NT2/D1 (cell line): ENCODE data around the gene SH3BGR.

Experiments used
- YY1 ChIP-seq: IDR thresholded peaks from 2 replicates; pipeline ENCODE4 v1.6.1; 2011; ENCODE audit not compliant: insufficient read length, insufficient read depth
- ZNF274 ChIP-seq: IDR thresholded peaks from 2 replicates; pipeline ENCODE4 v1.6.1; 2011; ENCODE audit warnings: mild to moderate bottlenecking, low read depth, low read length

DNA sequence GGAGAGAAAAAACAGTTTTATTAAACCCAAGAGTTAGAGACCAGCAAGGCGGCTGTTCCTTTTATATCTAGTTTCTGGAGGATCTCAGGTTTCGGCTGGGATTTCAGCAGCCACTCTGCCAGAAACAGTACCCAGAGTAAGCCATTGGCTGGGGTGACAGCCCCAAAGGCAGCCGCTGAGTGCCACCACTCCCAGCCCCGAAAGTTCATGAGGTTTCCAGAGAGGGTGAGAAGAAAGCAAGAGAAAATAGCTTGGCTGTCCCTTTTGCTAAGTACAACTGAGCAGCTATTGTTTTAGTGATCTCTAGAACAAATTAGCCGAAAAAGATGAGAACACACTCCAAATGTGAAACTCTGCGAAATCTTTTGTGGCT lies 1.2 kb downstream of the SH3BGR start:
- TF ChIP-seq ZNF274 (no peak), YY1 (no peak)
